ENCODE measurements around the gene C6orf62. TPM values are rescaled to one million over a fixed set of nuclear protein-coding genes. Genes with fewer than 3 reads are reported as not detected.
"Not testable (repeated sequence)": the region's sequence is repeated elsewhere in the genome, so short reads cannot be mapped to it uniquely, and the experiment has no call there.

C6orf62 gene
- total RNA-seq, 4 donors from 2014 or later: 58.4 to 108 (median 87.3) TPM

GRCh38 chr6:24664046-24664987 lies 54.6 kb downstream of the C6orf62 start:
- no peak for TF ChIP-seq CTCF (IDR thresholded peaks at IDR 0.05)
- no peaks in the 10 kb centered on the region for H3K27me3 ChIP-seq
- peaks cover 3 to 4% of the 10 kb centered on the region in 2 donors for H3K36me3 ChIP-seq
- no peaks in the 10 kb centered on the region for H3K9me3 ChIP-seq
- no peak overlapping the region for H3K27ac ChIP-seq
- no peak for DNase-seq
- no peak overlapping the region for H3K4me3 ChIP-seq (replicated peaks in 1 of 3)
- intact Hi-C loops (cut with DNase I): no loop called here
- 94 to 95% methylated on average over 7 of the region's 7 CpGs for WGBS, 2 donors
- H3K4me1 ChIP-seq: peaks cover 14 to 22% of the 10 kb centered on the region in 2 donors

GRCh38 chr6:24663189-24663588 lies 55.8 kb downstream of the C6orf62 start:
- Histone ChIP-seq H3K4me3 (replicated peaks in 1 of 3) (no peak overlapping the region), H3K9me3 (no peaks in the 10 kb centered on the region), H3K27ac (no peak overlapping the region), H3K36me3 (peaks cover 3 to 6% of the 10 kb centered on the region in 2 donors), H3K27me3 (no peaks in the 10 kb centered on the region), H3K4me1 (peaks cover 14 to 19% of the 10 kb centered on the region in 2 donors)
- intact Hi-C loops (cut with DNase I): no loop called here
- DNase-seq: no peak
- TF ChIP-seq CTCF (IDR thresholded peaks at IDR 0.05): no peak
- no peak for TF ChIP-seq POLR2A (IDR thresholded peaks at IDR 0.05)
- 97 to 100% methylated on average over 1 of the region's 1 CpG for WGBS, 2 donors

GRCh38 chr6:24662236-24662635 lies 56.7 kb downstream of the C6orf62 start:
- Histone ChIP-seq H3K27ac (no peak overlapping the region), H3K4me3 (replicated peaks in 1 of 3) (no peak overlapping the region), H3K4me1 (peaks cover 8 to 12% of the 10 kb centered on the region in 2 donors), H3K9me3 (no peaks in the 10 kb centered on the region), H3K27me3 (no peaks in the 10 kb centered on the region), H3K36me3 (peaks cover 3 to 10% of the 10 kb centered on the region in 2 donors)
- no peak for TF ChIP-seq POLR2A (IDR thresholded peaks at IDR 0.05)
- no peak for TF ChIP-seq CTCF (IDR thresholded peaks at IDR 0.05)
- DNase-seq: no peak
- WGBS, 2 donors: 95% methylated on average over 10 of the region's 10 CpGs
- intact Hi-C loops (cut with DNase I): no loop called here

GRCh38 chr6:24661759-24662158 lies 57.2 kb downstream of the C6orf62 start:
- Histone ChIP-seq H3K4me1 (peaks cover 8 to 12% of the 10 kb centered on the region in 2 donors), H3K36me3 (peaks cover 3 to 10% of the 10 kb centered on the region in 2 donors)
- H3K9me3 ChIP-seq; DNase-seq; H3K4me3 ChIP-seq (replicated peaks in 1 of 3); intact Hi-C loops (cut with DNase I); H3K27me3 ChIP-seq; H3K27ac ChIP-seq: not testable (repeated sequence)
- WGBS, 2 donors: 85 to 86% methylated on average over 5 of the region's 5 CpGs

GRCh38 chr6:24660105-24660504 lies 58.8 kb downstream of the C6orf62 start:
- Histone ChIP-seq H3K27me3 (no peaks in the 10 kb centered on the region), H3K27ac (no peak overlapping the region), H3K36me3 (peaks cover 3 to 10% of the 10 kb centered on the region in 2 donors), H3K9me3 (no peaks in the 10 kb centered on the region), H3K4me1 (peaks cover 3 to 4% of the 10 kb centered on the region in 2 donors), H3K4me3 (replicated peaks in 1 of 3) (no peak overlapping the region)
- no peak for DNase-seq
- intact Hi-C loops (cut with DNase I): no loop called here
- TF ChIP-seq CTCF (IDR thresholded peaks at IDR 0.05) (no peak), POLR2A (IDR thresholded peaks at IDR 0.05) (no peak)
- WGBS, 2 donors: 97 to 100% methylated on average over 2 of the region's 2 CpGs

Data from thyroid gland (tissue), 4 donors.